B cell (primary cell): Measurements from ENCODE around the gene NAPSA. TPM values are rescaled to one million over a fixed set of nuclear protein-coding genes. Genes with fewer than 3 reads are reported as not detected.

Experiments used
- ATAC-seq: fragments of 200-7000 bp; cut with Tn5 transposase; one replicate; pipeline ENCODE4 v1.10.0; 2021; ENCODE audit warnings: low read depth, mild to moderate bottlenecking, moderate number of reproducible peaks, moderate library complexity
- CTCF ChIA-PET: fragments of 350-600 bp; sonication (Branson Sonifier 250); formaldehyde crosslinking; loops from one replicate; lab custom pipeline; 2021; ENCODE audit warnings: antibody characterized with exemption, inconsistent platforms; lab: Charles Lee
- POLR2A ChIA-PET: fragments of 350-600 bp; sonication (Branson Sonifier 250); formaldehyde crosslinking; loops from one replicate; lab custom pipeline; 2021; ENCODE audit warnings: antibody characterized with exemption; lab: Charles Lee
- DNase-seq: peaks from one replicate; pipeline ENCODE4 v3.0.0; 2013
- H2AFZ ChIP-seq: 2 replicates; pipeline ENCODE4 v1.6.1; 2012; ENCODE audit warnings: mild to moderate bottlenecking, low read depth, low read length; ENCODE audit not compliant: insufficient read depth, poor library complexity, severe bottlenecking
- H3K27ac ChIP-seq, 2 donors: 1 replicate in 1 of 2; 2 replicates in 1 of 2; pipeline ENCODE4 v1.5.1; 2012 to 2013; ENCODE audit warnings: low read length in 2 of 2, mild to moderate bottlenecking in 2 of 2, moderate library complexity in 1 of 2
- H3K27me3 ChIP-seq, 4 experiments: fragments of 200-600 bp in 1 of 4; sonication (generic) in 1 of 4; replicated peaks in 1 of 4; 1 replicate in 2 of 4; 2 replicates in 2 of 4; pipeline versions ENCODE4 v1.6.1 to v1.7.0; 2013 to 2016; ENCODE audit warnings: low read length in 3 of 4, mild to moderate bottlenecking in 2 of 4, mixed read lengths in 1 of 4, moderate library complexity in 1 of 4; ENCODE audit not compliant: insufficient read depth in 4 of 4, control insufficient read depth in 3 of 4; ENCODE audit errors: control extremely low read depth in 1 of 4
- H3K36me3 ChIP-seq, 2 experiments: replicated peaks in 1 of 2; 1 replicate in 1 of 2; 2 replicates in 1 of 2; pipeline versions ENCODE4 v1.6.1 to v1.7.1; 2013; ENCODE audit warnings: low read length in 1 of 2; ENCODE audit not compliant: insufficient read depth in 2 of 2, control insufficient read depth in 1 of 2; ENCODE audit errors: control extremely low read depth in 1 of 2, extremely low read depth in 1 of 2
- H3K4me1 ChIP-seq, 2 donors: fragments of 200-600 bp in 1 of 2; sonication (generic) in 1 of 2; 1 replicate in 1 of 2; 2 replicates in 1 of 2; pipeline versions ENCODE4 v1.5.1 to v1.6.1; 2013 to 2017; ENCODE audit warnings: low read length in 2 of 2; ENCODE audit not compliant: control insufficient read depth in 2 of 2, insufficient read depth in 2 of 2
- H3K4me2 ChIP-seq: replicated peaks from 2 replicates; pipeline ENCODE3; 2012; ENCODE audit warnings: mild to moderate bottlenecking, low read depth, low read length; ENCODE audit not compliant: poor library complexity, severe bottlenecking
- H3K4me3 ChIP-seq, 5 experiments: fragments of 200-600 bp in 1 of 5; sonication (generic) in 1 of 5; 1 replicate in 3 of 5; 2 replicates in 2 of 5; pipeline versions ENCODE4 v1.5.1 to v1.7.0; 2011 to 2016; ENCODE audit warnings: low read length in 4 of 5, mild to moderate bottlenecking in 4 of 5, low read depth in 2 of 5, control low read depth in 1 of 5, moderate library complexity in 1 of 5; ENCODE audit not compliant: insufficient read depth in 1 of 5; ENCODE audit errors: control extremely low read depth in 1 of 5, extremely low read depth in 1 of 5
- H3K79me2 ChIP-seq: fragments of 200-600 bp; sonication (generic); one replicate; pipeline ENCODE4 v1.6.0; 2016; ENCODE audit warnings: low read length; ENCODE audit not compliant: control insufficient read depth, insufficient read depth
- H3K9ac ChIP-seq: fragments of 200-600 bp; sonication (generic); 2 replicates; pipeline ENCODE4 v1.6.1; 2017; ENCODE audit warnings: mild to moderate bottlenecking, low read length, moderate library complexity
- H3K9me3 ChIP-seq, 3 donors: one replicate each; pipeline versions ENCODE4 v1.6.1 to v1.7.1; 2013; ENCODE audit warnings: low read length in 2 of 3; ENCODE audit not compliant: control insufficient read depth in 2 of 3, insufficient read depth in 1 of 3; ENCODE audit errors: control extremely low read depth in 1 of 3
- H4K20me1 ChIP-seq: 2 replicates; pipeline ENCODE4 v1.6.0; 2012; ENCODE audit warnings: mild to moderate bottlenecking, low read length; ENCODE audit not compliant: insufficient read depth, control insufficient read depth, poor library complexity, severe bottlenecking
- H3K27ac Mint-ChIP-seq: one replicate; pipeline ENCODE4 v1.8.0; 2021; ENCODE audit warnings: mixed read lengths
- H3K27me3 Mint-ChIP-seq: one replicate; pipeline ENCODE4 v1.8.0; 2021; ENCODE audit warnings: mixed read lengths
- H3K4me1 Mint-ChIP-seq: one replicate; pipeline ENCODE4 v1.8.0; 2021; ENCODE audit warnings: mixed read lengths
- H3K4me3 Mint-ChIP-seq: one replicate; pipeline ENCODE4 v1.8.0; 2021; ENCODE audit warnings: mixed read lengths
- H3K9me3 Mint-ChIP-seq: one replicate; pipeline ENCODE4 v1.8.0; 2022; ENCODE audit warnings: mixed read lengths; ENCODE audit not compliant: insufficient read depth
- CTCF ChIP-seq: fragments of 200-600 bp; IDR thresholded peaks from one replicate; pipeline ENCODE4 v1.8.0; 2022; ENCODE audit warnings: antibody characterized with exemption, mild to moderate bottlenecking
- EZH2 ChIP-seq: IDR thresholded peaks from 2 replicates; pipeline ENCODE4 v1.6.1; 2012; ENCODE audit warnings: borderline replicate concordance, low read depth, mild to moderate bottlenecking, moderate library complexity, low read length; ENCODE audit not compliant: insufficient read depth, poor library complexity, severe bottlenecking
- WGBS: methylation state at CpG from one replicate; pipeline ENCODE4 v1.1.5; 2013; ENCODE audit warnings: missing lambda C conversion rate; ENCODE audit not compliant: insufficient coverage; 5-methylcytosine and 5-hydroxymethylcytosine counted together
- intact Hi-C: fragments of 100-400 bp; cut with micrococcal nuclease; formaldehyde crosslinking; loops from one replicate; pipeline ENCODE4 v1.10.0; 2022
- polyA plus RNA-seq: library from polyadenylated mRNA; depleted of rRNA; stranded (reverse); fragments of >200 nt; gene quantifications from 2 replicates; pipeline ENCODE4 v1.2.3, GENCODE V29; 2012
- total RNA-seq, 2 donors: library from RNA; stranded (reverse); fragments of 120-200 nt in 1 of 2; gene quantifications; 1 replicate in 1 of 2; 2 replicates in 1 of 2; pipeline versions ENCODE4 v1.2.3 to v1.2.4, GENCODE V29; 2013 to 2022

The NAPSA gene
- total and polyA plus RNA-seq, 2 donors (not counting 1 experiment from before 2014, with no cell fraction given), result 4.0 to 4.7 TPM

- no peaks in the 10 kb centered on the region for H3K9me3 Mint-ChIP-seq
- no peak for ATAC-seq
- ChIA-PET POLR2A (no interaction called here), CTCF (interaction anchor here (0.9 kb wide), 1 partner anchor 12 kb away, joined by 3 read pairs; the partner anchor contains the start of gene KCNC3)
- Histone ChIP-seq H3K27me3 (peaks cover 0 to 46% (median 29%) of the 10 kb centered on the region in 4 experiments), H3K27ac (no peak overlapping the region), H3K4me3 (no peak overlapping the region), H2AFZ (no peak overlapping the region), H3K4me2 (no peak overlapping the region), H3K4me1 (peaks cover 23 to 34% of the 10 kb centered on the region in 2 donors), H4K20me1 (no peaks in the 10 kb centered on the region), H3K9me3 (peaks cover 0 to 24% (median 0%) of the 10 kb centered on the region in 3 donors), H3K36me3 (no peaks in the 10 kb centered on the region), H3K9ac (no peak overlapping the region), H3K79me2 (no peaks in the 10 kb centered on the region)
- 83% methylated on average over 4 of the region's 4 CpGs for WGBS
- DNase-seq, result no peak
- H3K27ac Mint-ChIP-seq, result no peak overlapping the region
- no peak overlapping the region for H3K4me3 Mint-ChIP-seq
- no peak for TF ChIP-seq CTCF
- TF ChIP-seq EZH2, result no peak
- peaks cover 33% of the 10 kb centered on the region for H3K27me3 Mint-ChIP-seq
- peaks cover 25% of the 10 kb centered on the region for H3K4me1 Mint-ChIP-seq
- intact Hi-C loops, result no loop called here
Observed at GRCh38 chr19:50317115-50317514, 48.3 kb downstream of the NAPSA start.

- Histone ChIP-seq H3K79me2 (no peaks in the 10 kb centered on the region), H3K27me3 (peaks cover 0 to 55% (median 35%) of the 10 kb centered on the region in 4 experiments), H3K27ac (no peak overlapping the region), H3K36me3 (no peaks in the 10 kb centered on the region), H3K4me3 (peak overlapping the region in 2 of 5 experiments; percentile 5 to 23), H3K4me2 (peak overlapping the region; percentile 60), H3K9me3 (peaks cover 0 to 28% (median under 1%) of the 10 kb centered on the region in 3 donors), H3K9ac (no peak overlapping the region), H2AFZ (no peak overlapping the region), H3K4me1 (peaks cover 24 to 34% of the 10 kb centered on the region in 2 donors), H4K20me1 (no peaks in the 10 kb centered on the region)
- H3K9me3 Mint-ChIP-seq, result no peaks in the 10 kb centered on the region
- ChIA-PET POLR2A (interaction anchor here (0.7 kb wide), 1 partner anchor 631 kb away, joined by 10 read pairs; no protein-coding TSS in a partner anchor), CTCF (interaction anchor here (1.0 kb wide), 1 partner anchor 12 kb away, joined by 3 read pairs; no protein-coding TSS in a partner anchor)
- peak overlapping the region; percentile 62 for H3K4me3 Mint-ChIP-seq
- no peak for TF ChIP-seq CTCF
- TF ChIP-seq EZH2, result no peak
- H3K27me3 Mint-ChIP-seq, result peaks cover 37% of the 10 kb centered on the region
- DNase-seq, result peak; percentile 61
- WGBS, result 0% methylated on average over 5 of the region's 18 CpGs
- ATAC-seq, result no peak
- H3K4me1 Mint-ChIP-seq, result peaks cover 27% of the 10 kb centered on the region
- H3K27ac Mint-ChIP-seq, result no peak overlapping the region
- intact Hi-C loops, result no loop called here
Observed at GRCh38 chr19:50315773-50316448, 49.5 kb downstream of the NAPSA start.
